ENCODE data around the gene SNTA1. TPM values are rescaled to one million over a fixed set of nuclear protein-coding genes. Genes with fewer than 3 reads are reported as not detected.

SNTA1 gene
- total and polyA plus RNA-seq, 2 experiments from 2014 or later = 3.8 to 9.3 TPM

GRCh38 chr20:33415948-33416347, 27.6 kb downstream of the SNTA1 start:
- no peaks in the 10 kb centered on the region for H3K4me1 ChIP-seq (ENCODE audit: insufficient read depth)
- H3K27me3 ChIP-seq (ENCODE audit: insufficient read depth) = no peaks in the 10 kb centered on the region
- no peak overlapping the region for H3K27ac ChIP-seq (ENCODE audit: low read depth)
- no peaks in the 10 kb centered on the region for H3K36me3 ChIP-seq (ENCODE audit: insufficient read depth)
- no peaks in the 10 kb centered on the region for H3K9me2 ChIP-seq (ENCODE audit: insufficient read depth)
- no peaks in the 10 kb centered on the region; the same call in 2 of the 3 replicates for H3K9me3 Mint-ChIP-seq
- peak; percentile 75 for DNase-seq (ENCODE audit: low spot score)
- no peak overlapping the region for H2AFZ ChIP-seq
- H3K4me1 Mint-ChIP-seq = peaks cover 2% of the 10 kb centered on the region; the same call in 1 of the 3 replicates
- no peaks in the 10 kb centered on the region for H3F3A ChIP-seq (replicated peaks; ENCODE audit: low read depth)
- H3K27ac Mint-ChIP-seq = no peak overlapping the region
- H3K4me3 ChIP-seq = no peak overlapping the region
- peak; percentile 85 for ATAC-seq
- no peak overlapping the region for H3K4me2 ChIP-seq
- H3K79me2 ChIP-seq (replicated peaks; ENCODE audit: insufficient read depth) = no peaks in the 10 kb centered on the region
- no peaks in the 10 kb centered on the region for H3K36me3 Mint-ChIP-seq (ENCODE audit: low read depth)
- TF ChIP-seq ETS1 (IDR thresholded peaks at IDR 0.05) = no peak
- no peak for TF ChIP-seq CREB1 (CRISPR knock-in tag; IDR thresholded peaks at IDR 0.05; ENCODE audit: low read depth)
- TF ChIP-seq, protein P1, sequence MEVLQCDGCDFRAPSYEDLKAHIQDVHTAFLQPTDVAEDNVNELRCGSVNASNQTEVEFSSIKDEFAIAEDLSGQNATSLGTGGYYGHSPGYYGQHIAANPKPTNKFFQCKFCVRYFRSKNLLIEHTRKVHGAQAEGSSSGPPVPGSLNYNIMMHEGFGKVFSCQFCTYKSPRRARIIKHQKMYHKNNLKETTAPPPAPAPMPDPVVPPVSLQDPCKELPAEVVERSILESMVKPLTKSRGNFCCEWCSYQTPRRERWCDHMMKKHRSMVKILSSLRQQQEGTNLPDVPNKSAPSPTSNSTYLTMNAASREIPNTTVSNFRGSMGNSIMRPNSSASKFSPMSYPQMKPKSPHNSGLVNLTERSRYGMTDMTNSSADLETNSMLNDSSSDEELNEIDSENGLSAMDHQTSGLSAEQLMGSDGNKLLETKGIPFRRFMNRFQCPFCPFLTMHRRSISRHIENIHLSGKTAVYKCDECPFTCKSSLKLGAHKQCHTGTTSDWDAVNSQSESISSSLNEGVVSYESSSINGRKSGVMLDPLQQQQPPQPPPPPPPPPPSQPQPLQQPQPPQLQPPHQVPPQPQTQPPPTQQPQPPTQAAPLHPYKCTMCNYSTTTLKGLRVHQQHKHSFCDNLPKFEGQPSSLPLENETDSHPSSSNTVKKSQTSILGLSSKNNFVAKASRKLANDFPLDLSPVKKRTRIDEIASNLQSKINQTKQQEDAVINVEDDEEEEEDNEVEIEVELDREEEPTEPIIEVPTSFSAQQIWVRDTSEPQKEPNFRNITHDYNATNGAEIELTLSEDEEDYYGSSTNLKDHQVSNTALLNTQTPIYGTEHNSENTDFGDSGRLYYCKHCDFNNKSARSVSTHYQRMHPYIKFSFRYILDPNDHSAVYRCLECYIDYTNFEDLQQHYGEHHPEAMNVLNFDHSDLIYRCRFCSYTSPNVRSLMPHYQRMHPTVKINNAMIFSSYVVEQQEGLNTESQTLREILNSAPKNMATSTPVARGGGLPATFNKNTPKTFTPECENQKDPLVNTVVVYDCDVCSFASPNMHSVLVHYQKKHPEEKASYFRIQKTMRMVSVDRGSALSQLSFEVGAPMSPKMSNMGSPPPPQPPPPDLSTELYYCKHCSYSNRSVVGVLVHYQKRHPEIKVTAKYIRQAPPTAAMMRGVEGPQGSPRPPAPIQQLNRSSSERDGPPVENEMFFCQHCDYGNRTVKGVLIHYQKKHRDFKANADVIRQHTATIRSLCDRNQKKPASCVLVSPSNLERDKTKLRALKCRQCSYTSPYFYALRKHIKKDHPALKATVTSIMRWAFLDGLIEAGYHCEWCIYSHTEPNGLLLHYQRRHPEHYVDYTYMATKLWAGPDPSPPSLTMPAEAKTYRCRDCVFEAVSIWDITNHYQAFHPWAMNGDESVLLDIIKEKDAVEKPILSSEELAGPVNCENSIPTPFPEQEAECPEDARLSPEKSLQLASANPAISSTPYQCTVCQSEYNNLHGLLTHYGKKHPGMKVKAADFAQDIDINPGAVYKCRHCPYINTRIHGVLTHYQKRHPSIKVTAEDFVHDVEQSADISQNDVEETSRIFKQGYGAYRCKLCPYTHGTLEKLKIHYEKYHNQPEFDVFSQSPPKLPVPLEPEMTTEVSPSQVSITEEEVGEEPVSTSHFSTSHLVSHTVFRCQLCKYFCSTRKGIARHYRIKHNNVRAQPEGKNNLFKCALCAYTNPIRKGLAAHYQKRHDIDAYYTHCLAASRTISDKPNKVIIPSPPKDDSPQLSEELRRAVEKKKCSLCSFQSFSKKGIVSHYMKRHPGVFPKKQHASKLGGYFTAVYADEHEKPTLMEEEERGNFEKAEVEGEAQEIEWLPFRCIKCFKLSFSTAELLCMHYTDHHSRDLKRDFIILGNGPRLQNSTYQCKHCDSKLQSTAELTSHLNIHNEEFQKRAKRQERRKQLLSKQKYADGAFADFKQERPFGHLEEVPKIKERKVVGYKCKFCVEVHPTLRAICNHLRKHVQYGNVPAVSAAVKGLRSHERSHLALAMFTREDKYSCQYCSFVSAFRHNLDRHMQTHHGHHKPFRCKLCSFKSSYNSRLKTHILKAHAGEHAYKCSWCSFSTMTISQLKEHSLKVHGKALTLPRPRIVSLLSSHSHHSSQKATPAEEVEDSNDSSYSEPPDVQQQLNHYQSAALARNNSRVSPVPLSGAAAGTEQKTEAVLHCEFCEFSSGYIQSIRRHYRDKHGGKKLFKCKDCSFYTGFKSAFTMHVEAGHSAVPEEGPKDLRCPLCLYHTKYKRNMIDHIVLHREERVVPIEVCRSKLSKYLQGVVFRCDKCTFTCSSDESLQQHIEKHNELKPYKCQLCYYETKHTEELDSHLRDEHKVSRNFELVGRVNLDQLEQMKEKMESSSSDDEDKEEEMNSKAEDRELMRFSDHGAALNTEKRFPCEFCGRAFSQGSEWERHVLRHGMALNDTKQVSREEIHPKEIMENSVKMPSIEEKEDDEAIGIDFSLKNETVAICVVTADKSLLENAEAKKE (CRISPR knock-in tag; IDR thresholded peaks at IDR 0.05) = no peak
- TF ChIP-seq CTCF (conservative IDR thresholded peaks at IDR 0.05; ENCODE audit: low read depth in 2 of 2) = peak; percentile 66 to 77
- H3K27me3 Mint-ChIP-seq (ENCODE audit: insufficient read depth, low read depth, poor library complexity) = peaks cover 2% of the 10 kb centered on the region
- H3K4me3 Mint-ChIP-seq = no peak overlapping the region
- no peaks in the 10 kb centered on the region; the same call in 1 of the 2 replicates for H4K20me1 ChIP-seq (replicated peaks; ENCODE audit: insufficient read depth)

All from GM23338 (cell line).